ENCODE measurements around the gene SPPL3. TPM values are rescaled to one million over a fixed set of nuclear protein-coding genes. Genes with fewer than 3 reads are reported as not detected.

The SPPL3 gene
- polyA plus RNA-seq, 1 experiment = 13.2 TPM

GRCh38 chr12:120762086-120762485 lies 142.1 kb downstream of the SPPL3 start:
- no peak for DNase-seq (ENCODE audit: low read depth)
- no peak for TF ChIP-seq CTCF (IDR thresholded peaks at IDR 0.05; ENCODE audit: insufficient read depth, low read depth, low read length)
- ChIA-PET POLR2A (no interaction called here), CTCF (interaction anchor here (0.7 kb wide), 1 partner anchor 28 kb away, joined by 3 read pairs; no protein-coding TSS in a partner anchor)
- H3K36me3 ChIP-seq (ENCODE audit: control insufficient read depth, insufficient read depth, low read length) = peaks cover 19% of the 10 kb centered on the region
- no peak overlapping the region for H3K4me3 ChIP-seq (ENCODE audit: low read depth, low read length)
- no peaks in the 10 kb centered on the region for H3K27me3 ChIP-seq (ENCODE audit: control insufficient read depth, insufficient read depth, low read length)

- no peak overlapping the region for H3K4me3 ChIP-seq (ENCODE audit: low read depth, low read length)
- CTCF ChIA-PET = interaction anchor here (0.7 to 0.9 kb wide), 2 partner anchors 10 to 29 kb away, joined by 3 to 4 read pairs; no protein-coding TSS in a partner anchor
- H3K27me3 ChIP-seq (ENCODE audit: control insufficient read depth, insufficient read depth, low read length) = no peaks in the 10 kb centered on the region
- no peak for DNase-seq (ENCODE audit: low read depth)
- TF ChIP-seq CTCF (IDR thresholded peaks at IDR 0.05; ENCODE audit: insufficient read depth, low read depth, low read length) = no peak
- peaks cover 17% of the 10 kb centered on the region for H3K36me3 ChIP-seq (ENCODE audit: control insufficient read depth, insufficient read depth, low read length)
- POLR2A ChIA-PET = no interaction called here
Observed at GRCh38 chr12:120761519-120761934, 142.6 kb downstream of the SPPL3 start.

GRCh38 chr12:120760349-120761254 lies 143.6 kb downstream of the SPPL3 start:
- ChIA-PET POLR2A (no interaction called here), CTCF (interaction anchor here (0.9 kb wide), 1 partner anchor 9 kb away, joined by 4 read pairs; no protein-coding TSS in a partner anchor)
- no peak for DNase-seq (ENCODE audit: low read depth)
- Histone ChIP-seq H3K36me3 (ENCODE audit: control insufficient read depth, insufficient read depth, low read length) (peaks cover 10% of the 10 kb centered on the region), H3K4me3 (ENCODE audit: low read depth, low read length) (no peak overlapping the region), H3K27me3 (ENCODE audit: control insufficient read depth, insufficient read depth, low read length) (no peaks in the 10 kb centered on the region)
- no peak for TF ChIP-seq CTCF (IDR thresholded peaks at IDR 0.05; ENCODE audit: insufficient read depth, low read depth, low read length)

- POLR2A ChIA-PET = no interaction called here
- DNase-seq (ENCODE audit: low read depth) = no peak
- CTCF ChIA-PET = interaction anchor here (1.0 kb wide), 1 partner anchor 212 kb away, joined by 4 read pairs; no protein-coding TSS in a partner anchor
Observed at GRCh38 chr12:120759591-120760348, 144.4 kb downstream of the SPPL3 start.

More at GRCh38 chr12:120759591-120760348, 144.4 kb downstream of the SPPL3 start:
- H3K36me3 ChIP-seq (ENCODE audit: control insufficient read depth, insufficient read depth, low read length) = peaks cover 9% of the 10 kb centered on the region
- no peaks in the 10 kb centered on the region for H3K27me3 ChIP-seq (ENCODE audit: control insufficient read depth, insufficient read depth, low read length)
- TF ChIP-seq CTCF (IDR thresholded peaks at IDR 0.05; ENCODE audit: insufficient read depth, low read depth, low read length) = no peak
- H3K4me3 ChIP-seq (ENCODE audit: low read depth, low read length) = no peak overlapping the region

Data from BJ (cell line).